GM13977 (cell line): Measurements from ENCODE around the gene KLF4.

Experiments
- DNase-seq: peaks from one replicate; pipeline ENCODE4 v3.0.0; 2012; ENCODE audit warnings: low spot score
- CTCF ChIP-seq: IDR thresholded peaks from 2 replicates; pipeline ENCODE4 v1.5.1; 2012; ENCODE audit warnings: mild to moderate bottlenecking, control low read depth; ENCODE audit not compliant: insufficient read depth; ENCODE audit errors: extremely low read depth, missing control alignments
- in situ Hi-C: fragments of 300-500 bp; cut with MboI; formaldehyde crosslinking; loops from one replicate; pipeline ENCODE4 v1.12.0; 2022; ENCODE audit warnings: low sequenced_read_pairs, low pct_unique_long_range_greater_than_20kb, mixed read lengths, inconsistent platforms; ENCODE audit not compliant: unreplicated experiment

The KLF4 gene

GRCh38 chr9:107447834-107448233 lies 41.7 kb downstream of the KLF4 start:
- in situ Hi-C loops = no loop called here
- no peak for TF ChIP-seq CTCF

GRCh38 chr9:107447081-107447480 lies 42.5 kb downstream of the KLF4 start:
- in situ Hi-C loops = no loop called here
- no peak for TF ChIP-seq CTCF
- DNase-seq = no peak

More at GRCh38 chr9:107447834-107448233, 41.7 kb downstream of the KLF4 start:
- DNase-seq = no peak

- in situ Hi-C loops = no loop called here
- DNase-seq = no peak
- no peak for TF ChIP-seq CTCF
Measured at GRCh38 chr9:107446491-107446890, 43.1 kb downstream of the KLF4 start.

- no peak for TF ChIP-seq CTCF
- DNase-seq = no peak
- in situ Hi-C loops = no loop called here
Measured at GRCh38 chr9:107443786-107444185, 45.8 kb downstream of the KLF4 start.

GRCh38 chr9:107439991-107440456 lies 49.5 kb downstream of the KLF4 start:
- no peak for DNase-seq

GRCh38 chr9:107438211-107439031 lies 51.1 kb downstream of the KLF4 start:
- no peak for TF ChIP-seq CTCF
- no peak for DNase-seq
- in situ Hi-C loops = no loop called here

More at GRCh38 chr9:107439991-107440456, 49.5 kb downstream of the KLF4 start:
- in situ Hi-C loops = no loop called here
- TF ChIP-seq CTCF = no peak
